Tongue (tissue), 2 donors: ENCODE results near the gene ATP13A5. TPM values are rescaled to one million over a fixed set of nuclear protein-coding genes. Genes with fewer than 3 reads are reported as not detected.

Source experiments
- DNase-seq: peaks from one replicate; pipeline ENCODE4 v3.0.0-alpha.2; 2015
- total RNA-seq: library from RNA; depleted of rRNA; stranded (reverse); fragments of >200 nt; gene quantifications from one replicate; pipeline ENCODE4 v1.2.3, GENCODE V29; 2014

ATP13A5 gene
- total RNA-seq, 1 donor from 2014 or later: 0.31 TPM

DNA sequence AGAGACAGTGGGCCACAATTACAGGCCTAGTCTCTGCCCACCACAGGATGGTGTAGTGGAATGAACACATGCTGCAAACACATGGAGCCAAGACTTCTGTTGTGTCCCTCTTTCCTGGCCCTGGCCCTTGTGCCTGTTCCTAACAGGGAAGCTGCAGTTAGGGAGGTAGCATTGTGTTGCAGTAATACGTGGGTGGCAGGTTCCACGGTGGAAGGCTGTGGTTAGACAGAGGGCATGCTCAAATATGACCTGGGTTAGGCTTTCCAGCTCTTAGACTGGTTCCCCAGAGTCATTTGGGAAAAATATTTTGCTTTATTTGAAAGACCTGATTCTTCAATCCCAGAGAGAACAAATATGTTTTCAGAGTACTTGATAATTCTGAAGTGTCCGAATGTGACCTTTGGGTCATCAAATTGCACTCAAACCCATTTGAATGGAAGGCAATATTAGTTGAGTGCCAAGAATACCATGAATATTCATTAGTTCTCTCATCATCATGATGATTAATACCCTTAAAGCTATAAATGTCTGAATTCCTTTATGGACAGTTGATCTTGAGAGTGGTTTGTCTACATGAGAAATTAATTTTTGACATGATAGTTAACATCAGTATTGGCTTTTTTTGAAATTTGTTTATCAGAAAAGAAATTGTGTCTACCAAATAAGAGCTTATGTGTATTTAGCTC, 109.1 kb downstream of the ATP13A5 start:
- DNase-seq: no peak

DNA sequence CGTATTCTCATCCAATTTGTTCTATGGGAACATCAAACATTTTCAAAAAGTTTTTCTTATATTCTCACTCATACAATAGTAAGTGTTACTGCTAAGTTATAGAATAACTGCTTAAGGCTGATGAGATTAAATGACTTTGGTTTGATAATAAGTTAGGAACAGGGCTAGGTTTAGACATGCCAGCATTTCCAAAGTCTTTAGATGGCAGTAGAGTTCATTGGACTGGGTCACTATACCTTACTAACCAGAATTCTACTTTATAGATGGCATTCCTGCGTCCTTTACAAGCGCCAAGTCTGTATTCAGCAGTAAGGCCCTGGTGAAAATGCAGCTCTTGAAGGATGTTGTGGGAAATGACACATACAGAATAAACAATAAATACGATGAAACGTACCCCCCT, 115.8 kb downstream of the ATP13A5 start:
- DNase-seq: no peak

DNA sequence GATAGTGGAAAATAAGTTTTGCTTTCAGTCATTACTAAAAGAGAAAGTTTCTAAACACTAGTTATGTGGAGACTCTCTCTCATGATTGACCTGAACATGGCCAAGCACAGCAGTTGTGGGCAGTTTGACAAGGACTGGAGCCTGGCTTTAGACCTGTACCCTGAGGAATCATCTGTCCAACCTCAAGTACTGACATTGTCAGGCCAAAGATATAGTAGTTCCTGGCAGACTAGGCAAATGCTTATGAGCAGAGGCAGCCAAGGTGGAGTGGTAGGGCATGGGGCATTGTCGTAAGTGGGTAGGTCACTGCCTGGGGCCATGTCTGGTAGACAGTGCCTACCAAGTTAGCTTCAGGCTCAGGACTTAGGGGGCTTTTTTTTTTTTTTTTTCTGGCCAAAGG, 116.6 kb downstream of the ATP13A5 start:
- no peak for DNase-seq

DNA sequence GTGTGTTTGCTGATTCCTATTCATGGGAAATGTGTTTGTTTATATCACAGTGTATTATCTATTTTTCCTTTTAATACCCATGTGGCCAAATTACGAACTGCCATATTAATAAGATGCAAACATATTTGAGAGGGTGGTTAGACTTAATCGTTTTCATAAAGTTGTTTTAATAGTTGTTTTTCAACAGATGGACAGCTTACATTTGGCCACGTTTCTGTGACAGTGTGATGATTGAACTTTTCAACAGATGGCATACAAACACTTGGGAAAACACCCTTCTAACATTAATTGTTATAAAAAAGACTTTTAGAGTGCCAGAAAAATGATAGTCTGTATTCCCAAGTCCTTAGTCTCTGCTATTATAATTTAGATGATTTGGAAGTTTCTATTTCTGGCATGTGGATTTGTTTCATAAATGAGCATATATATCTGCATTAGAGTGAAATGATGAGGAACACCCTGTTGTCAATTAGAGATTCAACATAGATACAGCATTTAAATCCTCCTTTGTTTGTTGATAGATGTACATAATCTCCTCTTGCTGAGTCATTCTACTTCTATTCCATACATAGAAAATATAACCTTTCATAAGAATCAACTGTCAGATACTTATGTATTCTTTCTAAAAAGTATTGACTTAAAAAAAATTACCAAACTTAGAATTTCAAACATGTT, 124.4 kb downstream of the ATP13A5 start:
- DNase-seq: no peak

DNA sequence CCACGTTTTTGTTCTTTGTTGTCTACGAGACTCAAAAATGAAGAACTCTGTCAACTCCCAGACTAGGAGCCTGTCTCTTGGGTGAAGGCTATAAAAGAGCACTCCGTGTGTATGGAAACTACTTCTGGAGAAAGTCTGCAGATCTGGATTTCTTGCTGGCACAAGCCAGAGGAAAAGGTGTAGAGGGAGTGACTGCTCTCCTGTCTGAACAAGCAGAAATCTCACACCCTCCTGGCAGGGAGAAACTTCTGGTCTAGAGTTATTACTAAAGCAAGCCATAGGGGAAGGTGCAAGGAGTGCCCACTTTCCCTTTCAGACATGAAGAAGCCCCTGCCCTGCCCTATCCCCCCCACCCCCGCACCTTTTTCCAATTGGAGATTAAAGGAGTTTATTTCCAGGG, 128.1 kb downstream of the ATP13A5 start:
- no peak for DNase-seq

DNA sequence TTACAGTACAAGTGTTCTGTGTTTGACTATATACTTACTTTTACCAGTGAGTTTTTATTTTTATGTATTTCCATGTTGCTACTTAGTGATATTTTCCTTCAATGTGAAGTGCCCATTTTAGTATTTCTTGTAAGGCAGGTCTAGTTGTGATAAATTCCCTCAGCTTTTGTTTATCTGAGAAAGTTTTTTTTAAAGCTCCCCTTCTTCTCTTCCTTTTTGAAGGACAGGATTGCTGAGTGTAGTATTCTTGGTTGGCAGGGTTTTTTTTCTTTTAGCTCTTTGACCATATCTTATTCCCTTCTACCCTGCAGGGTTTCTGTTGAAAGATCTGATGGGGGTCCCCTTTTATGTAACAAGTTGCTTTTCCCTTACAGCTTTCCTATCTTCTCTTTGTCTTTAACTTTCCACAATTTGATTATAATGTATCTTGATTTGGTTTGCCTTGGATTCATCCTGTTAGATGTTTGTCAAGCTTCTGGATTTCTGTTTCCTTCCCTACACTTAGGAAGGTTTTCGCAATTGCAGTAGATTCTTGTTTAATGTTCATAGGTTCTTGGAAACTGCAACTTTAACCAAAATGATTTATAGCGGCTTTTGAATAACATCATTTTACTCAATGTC, 129.6 kb downstream of the ATP13A5 start:
- DNase-seq: no peak

DNA sequence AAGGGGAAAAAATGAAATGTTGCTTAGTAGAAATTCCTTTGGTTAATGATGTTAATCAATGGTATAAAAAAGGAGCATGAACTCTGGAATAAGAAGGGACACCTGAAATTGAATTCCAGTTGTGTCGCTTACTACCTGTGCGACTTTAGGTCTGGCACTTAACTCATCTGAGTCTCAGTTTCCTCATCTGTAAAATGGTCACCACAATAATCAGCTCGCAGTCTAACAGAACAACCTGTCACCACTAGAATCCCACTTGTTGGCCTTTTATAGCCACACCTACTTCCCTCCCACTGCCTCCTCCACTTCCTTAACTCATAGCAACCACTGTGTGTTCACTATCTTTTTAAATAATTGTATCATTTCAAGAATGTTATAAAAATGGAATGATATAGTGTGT, 135.0 kb downstream of the ATP13A5 start:
- no peak for DNase-seq

DNA sequence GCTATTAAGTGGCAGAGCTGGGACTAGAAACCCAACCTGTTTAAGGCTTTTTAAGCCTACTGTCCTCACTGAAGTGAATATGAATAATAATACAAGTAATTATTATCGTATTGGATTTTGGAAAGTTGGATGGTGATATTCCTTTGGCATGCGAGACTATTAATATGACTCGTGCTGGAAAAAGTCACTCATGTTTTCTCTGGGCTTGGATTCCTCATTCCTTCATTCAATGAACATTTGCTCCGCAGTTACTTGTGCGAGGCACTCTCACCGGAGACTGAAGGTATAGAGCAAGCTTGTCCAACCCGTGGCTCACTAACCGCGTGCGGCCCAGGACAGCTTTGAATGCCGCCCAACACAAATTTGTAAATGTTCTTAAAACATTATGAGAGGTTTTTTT, 136.8 kb downstream of the ATP13A5 start:
- no peak for DNase-seq

DNA sequence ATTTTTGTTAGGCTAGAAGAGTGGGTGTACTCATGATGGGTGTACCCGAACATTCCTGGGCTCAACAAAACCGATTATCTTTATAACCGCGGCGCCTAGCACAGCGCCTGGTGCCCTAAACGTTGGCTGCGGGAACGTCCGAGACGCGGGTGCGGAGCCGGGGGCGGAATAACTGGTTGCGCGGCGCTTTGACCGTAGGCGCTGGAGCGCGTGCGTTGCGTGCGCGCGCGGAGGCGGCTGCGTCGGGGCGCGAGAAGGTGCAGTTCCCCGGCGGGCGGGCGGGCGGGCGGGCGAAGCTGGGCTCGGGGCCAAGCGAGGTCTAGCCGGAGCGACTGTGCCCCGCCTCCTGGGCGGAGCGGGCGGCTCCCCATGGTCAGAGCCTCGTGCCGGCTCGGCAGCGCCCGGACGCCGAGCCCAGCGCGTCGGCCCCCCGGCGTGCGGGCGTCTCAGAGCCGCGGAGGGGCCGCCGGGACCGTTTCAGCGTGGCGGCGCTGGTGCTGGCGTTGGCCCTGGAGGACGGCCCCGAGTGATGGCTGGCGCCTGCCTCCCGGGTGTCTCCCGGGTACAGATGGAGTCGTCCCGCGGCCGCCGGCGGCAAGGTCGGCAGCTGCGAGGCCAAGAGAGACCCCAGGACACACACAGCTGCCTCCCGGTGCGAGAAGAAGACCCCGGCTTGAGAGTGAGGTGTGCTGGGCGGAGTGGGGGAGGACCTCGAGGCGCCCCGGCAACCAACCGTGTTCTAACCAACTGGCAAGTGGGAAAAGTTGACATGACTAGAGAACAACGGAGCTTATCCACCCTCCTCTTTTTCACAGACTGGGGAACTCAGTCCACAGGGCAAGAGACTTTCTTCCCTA, 137.5 kb downstream of the ATP13A5 start, which contains the start of gene PLAAT1:
Gene PLAAT1, plus strand, starts transcription at position 373 of the 857 bp plus-strand sequence. CDS start 14,429 bp downstream, outside the sequence.
- DNase-seq: peak; percentile 89

DNA sequence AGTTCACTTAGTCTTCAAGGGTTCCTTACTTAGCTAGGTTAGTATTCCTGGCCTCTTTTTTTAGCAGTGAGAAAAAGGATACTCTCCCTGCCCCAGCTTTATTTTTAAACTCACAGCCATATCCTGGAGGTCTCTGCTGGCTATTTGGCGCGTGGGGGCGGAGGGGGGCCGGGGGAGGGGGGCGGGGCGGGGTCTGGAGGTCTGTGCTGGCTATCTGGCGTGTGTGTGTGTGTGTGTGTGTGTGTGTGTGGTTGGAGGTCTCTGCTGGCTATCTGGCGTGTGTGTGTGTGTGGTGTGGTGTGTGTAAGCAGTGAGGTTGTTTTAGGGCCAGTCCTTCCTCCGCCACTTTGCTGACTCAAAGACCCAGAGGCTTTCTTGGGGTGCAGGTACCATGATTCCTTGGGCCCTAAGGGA, 138.1 kb downstream of the ATP13A5 start:
- peak; percentile 65 for DNase-seq

DNA sequence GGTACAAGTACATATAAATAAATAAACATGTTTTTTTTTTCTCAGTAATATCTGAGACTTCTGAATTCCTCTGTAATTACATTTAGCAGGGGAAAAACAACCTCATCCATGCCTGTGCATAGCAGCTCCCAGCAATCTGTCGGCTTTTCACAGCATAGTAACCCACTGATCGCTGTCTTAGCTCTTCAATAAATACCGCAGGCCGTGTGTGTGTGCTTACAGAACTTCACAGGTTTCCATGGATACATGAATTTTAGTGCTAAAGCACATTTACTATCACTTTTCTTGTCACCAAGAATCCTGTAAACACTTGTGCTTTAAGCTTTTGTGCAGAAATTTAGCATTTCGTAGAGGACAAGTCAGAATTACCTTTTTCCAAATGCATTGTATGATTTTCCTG, 141.5 kb downstream of the ATP13A5 start:
- DNase-seq: no peak

DNA sequence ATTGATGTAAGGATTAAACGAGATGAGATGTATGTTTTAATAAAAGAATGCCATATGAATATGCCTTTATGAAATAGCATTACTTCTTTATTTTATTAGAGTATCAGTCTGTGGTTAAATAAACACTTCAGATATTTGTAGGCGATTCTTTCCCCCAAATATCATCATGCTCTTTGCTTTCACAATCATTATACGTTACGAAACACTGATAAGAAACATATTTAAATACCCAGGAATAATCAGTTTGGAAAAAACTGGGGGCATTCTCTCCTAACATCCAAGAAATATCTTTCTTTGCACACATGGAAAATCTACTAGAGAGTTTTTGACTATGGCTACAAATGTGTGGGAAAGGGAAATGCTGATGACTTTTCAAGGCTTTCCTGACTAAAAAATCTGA, 142.0 kb downstream of the ATP13A5 start:
- no peak for DNase-seq

DNA sequence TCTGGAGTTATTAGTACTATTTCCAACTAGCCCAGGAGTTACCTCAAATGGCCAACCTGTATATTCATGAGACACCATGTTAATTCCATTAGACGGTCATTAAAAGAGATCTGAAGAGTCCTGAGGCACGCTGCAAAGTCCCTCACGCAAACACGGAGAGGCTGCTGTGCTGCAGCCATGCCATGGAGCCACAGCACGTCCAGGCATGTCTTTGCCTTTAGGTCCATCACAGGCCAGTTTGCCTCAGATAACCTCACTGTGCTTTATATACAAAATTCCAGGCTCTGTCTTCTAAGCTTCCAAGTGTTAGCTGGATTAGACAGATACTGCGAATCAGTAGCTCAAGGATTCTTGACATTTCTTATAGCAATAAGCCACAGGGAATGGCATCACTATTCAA, 147.4 kb downstream of the ATP13A5 start:
- no peak for DNase-seq

DNA sequence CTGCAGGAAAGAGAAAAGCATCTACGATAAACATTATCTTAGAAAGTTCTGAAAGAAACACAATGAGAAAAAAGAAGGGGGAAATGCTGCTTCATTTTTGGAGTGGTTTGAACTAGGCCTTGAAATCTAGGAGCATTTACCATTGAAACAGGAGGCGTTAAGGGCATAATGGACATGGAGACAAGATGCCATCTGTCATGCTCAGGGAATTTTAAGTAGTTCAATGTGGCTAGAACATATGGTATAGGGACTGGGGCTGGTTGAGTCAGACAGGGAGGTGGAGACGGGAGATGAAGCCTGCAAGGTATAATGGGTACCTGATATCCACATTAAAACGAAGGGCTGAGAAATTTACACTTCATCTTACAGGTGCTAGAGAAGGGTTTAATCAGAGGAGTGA, 147.9 kb downstream of the ATP13A5 start:
- DNase-seq: peak; percentile 27

DNA sequence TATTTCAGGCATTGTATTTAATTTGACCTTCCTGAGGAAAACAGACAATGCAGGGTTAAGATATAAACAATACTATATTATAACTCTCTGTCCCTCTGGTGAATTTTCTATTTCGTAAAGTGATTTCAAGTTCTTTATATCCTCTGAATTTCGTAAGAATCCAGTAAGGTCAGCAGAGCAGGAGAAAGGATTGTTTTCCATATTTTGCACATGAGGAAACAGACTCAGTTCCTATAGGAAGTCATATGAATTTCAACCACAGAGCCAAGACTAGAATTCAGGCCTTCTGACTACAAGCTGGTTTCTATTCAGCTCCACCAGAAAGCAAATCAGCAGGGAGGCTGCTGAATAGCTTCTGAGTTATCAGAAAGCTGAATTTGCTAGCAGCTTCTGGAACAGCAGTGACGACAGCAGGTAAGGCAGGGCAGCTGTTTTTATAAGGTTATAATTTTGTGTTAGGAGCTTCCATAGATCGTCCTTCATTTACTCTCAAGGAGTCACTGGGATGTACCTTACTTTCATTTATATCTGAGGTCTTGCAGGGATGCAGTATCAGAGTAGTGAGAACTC, 148.6 kb downstream of the ATP13A5 start:
- no peak for DNase-seq

DNA sequence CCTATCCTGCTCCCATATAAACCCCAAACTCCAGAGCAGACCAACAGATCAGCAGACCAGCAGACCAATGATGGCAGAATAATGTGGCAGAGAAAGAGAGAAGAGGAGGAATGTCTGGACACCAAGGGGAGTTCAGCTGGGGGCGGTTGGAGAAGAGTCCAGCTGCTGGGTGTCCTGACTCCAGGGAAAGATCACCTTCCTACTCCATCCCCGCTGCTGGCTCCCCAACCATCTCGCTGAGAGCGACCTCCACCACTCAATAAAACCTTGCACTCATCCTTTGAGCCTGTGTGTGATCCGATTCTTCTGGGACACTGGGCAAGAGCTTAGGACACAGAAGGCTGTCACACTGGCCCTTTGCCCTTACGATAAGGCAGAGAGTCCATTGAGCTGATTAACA, 150.3 kb downstream of the ATP13A5 start:
- DNase-seq: no peak

DNA sequence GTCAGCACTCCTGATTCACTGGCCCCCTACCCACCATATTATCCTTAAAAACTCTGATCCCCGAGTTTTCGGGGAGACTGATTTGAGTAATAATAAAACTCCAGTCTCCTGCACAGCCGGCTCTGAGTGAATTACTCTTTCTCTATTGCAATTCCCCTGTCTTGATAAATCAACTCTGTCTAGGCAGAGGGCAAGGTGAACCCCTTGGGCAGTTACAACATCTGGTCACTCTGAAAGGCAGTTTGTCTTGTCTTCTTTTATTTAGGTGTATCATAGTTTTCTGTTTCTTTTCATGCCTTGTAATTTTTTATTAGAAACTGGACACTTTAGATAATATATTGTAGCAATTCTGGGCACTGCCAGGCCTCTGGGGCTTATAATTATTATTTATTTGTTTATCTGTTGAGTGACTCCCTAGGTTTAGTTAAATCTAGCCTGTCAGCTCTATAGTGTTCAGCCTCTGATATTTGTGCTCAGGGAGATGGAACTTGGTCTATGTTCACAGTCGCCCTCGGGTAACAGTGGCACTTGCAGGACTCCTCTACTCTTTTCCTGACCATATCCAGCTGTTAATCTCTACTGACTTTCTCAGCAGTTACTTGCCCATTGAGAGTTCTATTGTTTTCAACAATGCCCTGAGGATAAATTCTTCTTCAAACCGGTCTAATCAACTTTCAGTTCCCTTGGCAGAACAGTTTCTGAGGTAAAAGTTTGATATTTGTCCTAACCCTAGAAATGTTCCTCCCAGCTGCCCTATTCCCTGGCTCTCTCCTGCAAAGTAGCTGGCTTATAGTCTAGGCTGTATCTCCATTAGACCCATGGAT, 153.0 kb downstream of the ATP13A5 start:
- DNase-seq: no peak
